Suppressor macrophage treated with lipopolysaccharide for 1 hour (primary cell): Measurements from ENCODE around the gene HLA-DPB1.
A peak's percentile ranks its signal among the peaks of the same experiment; 100 is the strongest.
"Not testable (repeated sequence)": the region's sequence is repeated elsewhere in the genome, so short reads cannot be mapped to it uniquely, and the experiment has no call there.

Source experiments
- DNase-seq, 3 donors: peaks; one replicate each; pipeline ENCODE4 v3.0.0-alpha.2; 2020 to 2022

HLA-DPB1 gene

GRCh38 chr6:33071569-33071968, 4.2 kb upstream of the HLA-DPB1 start:
- no peak for DNase-seq

DNA sequence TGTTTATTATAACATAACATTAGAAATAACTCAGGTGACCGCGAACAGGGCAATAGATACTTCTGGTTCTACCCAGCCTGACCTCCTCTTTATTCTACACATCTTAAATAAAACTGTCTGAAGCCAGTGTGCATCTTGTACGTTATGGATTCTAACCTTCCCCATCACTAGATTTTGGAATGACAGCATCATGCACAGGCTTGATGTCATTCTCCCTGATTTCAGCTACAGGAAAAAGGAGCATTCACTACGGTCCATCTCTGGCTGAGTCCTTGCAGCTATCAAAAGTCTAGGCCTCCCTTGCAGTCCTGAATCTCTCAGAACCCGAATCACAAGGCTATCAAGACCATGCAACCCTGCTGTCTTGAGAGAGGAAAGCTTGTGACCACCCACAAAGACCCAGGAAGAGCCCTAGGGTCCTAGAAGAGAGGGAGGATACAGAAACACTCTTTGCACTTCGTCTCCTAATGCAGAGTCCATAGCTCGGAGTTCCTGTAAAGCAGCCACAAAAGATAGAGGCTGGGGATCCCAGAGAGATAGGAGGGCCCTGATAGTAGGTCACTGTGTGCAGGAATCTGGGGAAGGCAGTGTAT, 3.2 kb upstream of the HLA-DPB1 start:
- no peak for DNase-seq

- DNase-seq = peak; percentile 77 to 85 (median 82)
These were observed 2.3 kb upstream of the HLA-DPB1 start, which contains the start of gene HLA-DPA1 for GRCh38 chr6:33073431-33073871. HLA-DPA1 (minus strand) TSS chr6:33073649.

- no peak for DNase-seq
These were observed 602 bp upstream of the HLA-DPB1 start for GRCh38 chr6:33075208-33075567.

GRCh38 chr6:33076406-33076934, 680 bp downstream of the HLA-DPB1 start:
- no peak for DNase-seq

DNA sequence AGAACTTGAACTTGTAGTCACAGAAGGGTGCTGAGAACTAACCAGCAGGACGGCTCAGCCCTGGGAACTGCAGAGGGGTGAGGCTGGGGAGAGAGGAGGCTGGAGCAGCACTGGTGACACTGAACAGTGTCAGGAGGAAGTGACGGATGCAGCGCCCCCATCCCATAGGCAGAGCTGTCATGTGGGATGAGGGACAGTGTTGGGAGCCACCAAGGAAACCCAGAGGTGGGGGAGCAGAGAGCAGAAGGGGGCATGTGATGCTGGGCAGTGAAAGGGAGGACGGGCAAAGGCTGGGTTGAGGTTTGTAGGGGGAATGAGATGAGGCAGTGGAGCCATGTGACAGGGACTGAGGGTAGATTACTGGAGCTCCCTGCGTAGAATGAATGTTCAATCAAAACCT, 2.1 kb downstream of the HLA-DPB1 start:
- peak in 1 of 3 donors; percentile 17 for DNase-seq

DNA sequence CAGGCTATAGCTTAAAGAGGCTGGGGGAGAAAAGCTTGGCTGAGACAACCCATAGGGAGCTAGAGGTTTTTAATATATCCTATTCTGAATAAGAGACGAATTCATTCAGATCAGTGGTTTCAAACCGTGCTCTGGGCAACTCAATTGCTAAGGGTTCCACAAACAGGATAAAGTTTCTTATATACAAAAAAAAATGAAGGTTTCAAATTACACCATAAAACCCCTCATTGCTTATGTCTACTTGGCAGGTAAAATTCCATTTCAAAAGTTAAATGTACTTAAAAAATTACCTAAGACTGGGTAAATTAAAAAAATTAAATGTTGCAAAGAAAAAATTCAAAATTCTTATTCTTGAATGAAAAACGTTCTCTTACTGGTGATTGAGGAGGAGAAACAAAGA, 2.7 kb downstream of the HLA-DPB1 start:
- DNase-seq = no peak

GRCh38 chr6:33078919-33079521, 3.2 kb downstream of the HLA-DPB1 start:
- no peak for DNase-seq

- DNase-seq = peak in 2 of 3 donors; percentile 23 to 31
These were observed 3.8 kb downstream of the HLA-DPB1 start for GRCh38 chr6:33079580-33079979.

GRCh38 chr6:33080127-33081089, 4.6 kb downstream of the HLA-DPB1 start:
- peak in 1 of 3 donors; percentile 58 for DNase-seq

GRCh38 chr6:33081098-33081824, 5.5 kb downstream of the HLA-DPB1 start:
- DNase-seq = no peak

DNA sequence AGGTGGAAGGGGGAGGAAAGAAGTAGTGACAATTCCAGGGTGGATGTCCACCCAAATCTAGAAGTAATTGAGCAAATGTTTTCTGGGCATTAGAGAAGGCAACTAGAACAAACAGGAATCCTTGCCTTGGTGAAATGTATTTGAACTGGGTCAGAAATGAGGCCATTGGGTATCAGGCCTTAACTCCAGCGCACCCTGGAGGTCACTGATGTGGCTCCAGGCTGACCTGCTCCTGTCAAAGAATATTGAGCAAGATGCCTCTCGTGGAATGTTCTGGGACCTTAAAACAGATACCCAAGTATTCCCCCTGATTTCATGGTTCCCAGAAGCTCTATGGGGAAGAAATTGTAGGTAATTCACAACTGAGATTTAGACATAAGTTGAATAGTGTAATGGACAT, 6.9 kb downstream of the HLA-DPB1 start:
- peak; percentile 82 to 87 (median 85) for DNase-seq

GRCh38 chr6:33085627-33086026, 9.8 kb downstream of the HLA-DPB1 start:
- no peak for DNase-seq

DNA sequence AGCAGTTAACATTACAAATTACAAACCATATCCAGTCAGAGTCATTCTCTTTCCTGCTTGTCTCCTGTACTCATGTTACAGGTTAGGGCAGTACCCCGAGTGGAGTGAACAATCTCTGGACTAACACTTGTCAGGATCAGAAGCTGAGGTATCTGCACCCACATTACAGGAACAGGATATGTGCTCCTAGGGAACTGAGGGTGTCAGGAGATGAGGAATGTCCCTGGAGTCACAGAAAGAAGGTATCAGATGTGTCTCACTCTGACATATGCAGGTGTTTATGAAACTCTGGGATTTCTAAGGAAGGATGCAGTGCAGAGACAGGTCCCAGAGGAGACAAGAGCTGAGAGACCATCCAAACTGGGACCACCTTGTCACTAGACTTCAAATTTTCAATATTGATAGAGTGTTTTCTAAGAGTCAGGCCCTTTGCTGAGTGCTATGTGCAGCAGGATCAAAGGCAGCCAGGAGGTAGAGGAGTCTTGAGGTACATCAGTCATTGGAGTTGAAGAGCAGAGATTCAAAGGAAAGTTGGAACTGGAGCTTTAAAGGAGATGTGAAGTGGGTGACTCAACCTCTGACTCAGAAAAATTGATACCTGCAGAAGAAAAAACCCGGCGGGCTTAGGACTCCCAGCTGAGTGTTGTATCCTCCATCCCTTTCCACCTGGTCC, 12.6 kb downstream of the HLA-DPB1 start:
- DNase-seq = no peak

DNA sequence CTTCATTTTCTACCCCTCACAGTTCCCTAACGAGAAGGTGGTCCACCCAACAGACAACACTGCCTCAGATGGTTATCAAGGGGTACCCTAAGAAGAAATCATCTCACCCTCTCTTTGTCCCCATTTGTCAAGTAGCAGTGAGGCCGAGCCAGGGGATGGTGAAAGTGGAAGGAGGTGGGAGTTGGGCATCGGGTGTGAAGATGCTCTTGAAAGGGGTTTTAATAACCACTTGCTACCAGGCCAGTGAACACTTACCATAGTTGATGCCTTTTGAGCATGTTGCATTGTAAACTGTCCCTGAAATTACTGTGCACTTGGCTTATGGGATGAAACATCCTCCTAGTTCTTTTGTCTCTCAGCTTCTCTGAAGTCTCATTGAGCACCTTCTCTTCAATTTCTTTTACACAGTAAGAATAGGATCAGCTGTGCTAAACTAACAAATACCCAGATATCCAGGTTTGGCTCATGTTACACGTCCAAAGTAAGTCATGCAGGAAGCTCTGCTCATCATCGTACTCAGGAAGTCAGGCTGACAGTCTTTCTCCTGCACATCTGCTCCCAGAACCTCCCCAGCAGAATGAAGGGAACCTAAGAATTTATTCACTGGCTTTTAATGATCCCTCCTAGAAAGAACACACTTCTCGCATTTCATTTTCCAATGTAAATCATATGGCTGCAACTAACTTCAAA, 13.3 kb downstream of the HLA-DPB1 start:
- DNase-seq = no peak

DNA sequence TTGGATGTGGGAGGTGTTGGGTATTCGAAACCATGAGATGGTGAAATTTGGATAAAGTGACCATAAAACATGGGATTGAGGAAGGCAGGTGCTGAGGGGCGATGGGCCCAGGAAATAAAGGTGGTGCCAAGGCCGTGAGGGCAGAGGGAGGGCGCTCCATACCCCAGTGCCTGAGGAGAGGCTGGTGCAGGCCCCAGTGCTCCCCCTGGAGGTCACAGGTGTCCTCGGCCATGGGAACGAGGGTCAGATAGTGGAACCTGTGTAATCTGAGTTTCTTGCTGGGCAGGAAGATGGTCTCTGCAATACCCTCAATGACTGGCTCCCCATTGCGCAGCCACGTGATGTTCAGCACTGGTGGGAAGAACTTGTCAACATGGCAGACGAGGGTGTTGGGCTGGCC, 16.2 kb downstream of the HLA-DPB1 start:
- peak; percentile 33 to 60 (median 51) for DNase-seq

DNA sequence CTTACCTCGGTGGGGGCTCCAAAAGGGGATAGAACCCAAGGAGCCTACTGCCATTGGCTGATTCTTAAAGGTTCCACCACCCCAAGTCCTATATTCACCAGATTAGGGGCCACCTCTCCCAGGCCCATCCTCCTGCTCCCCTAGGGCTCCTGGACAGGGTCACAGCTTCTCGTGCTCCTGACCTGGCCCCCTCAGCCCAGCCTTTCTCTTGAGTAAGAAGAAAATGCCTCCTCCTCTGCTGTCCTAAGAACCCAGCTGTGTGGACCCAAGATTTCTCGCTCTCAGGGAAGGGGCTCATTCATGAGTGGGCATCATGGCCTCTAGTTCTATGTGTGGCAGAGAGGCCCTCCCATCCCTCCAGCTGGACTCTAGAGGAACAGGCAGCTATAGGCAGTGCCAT, 16.6 kb downstream of the HLA-DPB1 start:
- DNase-seq = no peak

DNA sequence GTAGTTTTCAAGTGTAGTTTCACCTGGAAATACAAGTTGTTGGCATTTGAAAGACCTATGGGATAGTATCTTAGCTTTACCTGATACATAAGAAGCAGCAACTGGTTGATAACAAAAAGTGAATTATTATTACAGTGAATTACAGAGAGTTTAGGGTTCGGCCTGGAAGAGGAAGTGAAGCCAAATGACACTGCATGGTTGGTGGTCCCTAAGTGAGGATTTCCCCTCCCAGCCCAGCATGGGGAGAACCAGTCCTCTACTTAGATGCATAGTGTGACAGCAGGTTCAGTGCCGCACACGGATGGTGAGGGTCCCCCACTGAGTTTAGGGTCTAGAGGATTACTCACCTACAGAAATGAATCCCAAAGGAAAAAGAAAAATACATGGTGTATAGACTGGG, 18.1 kb downstream of the HLA-DPB1 start:
- no peak for DNase-seq

- no peak for DNase-seq
These were observed 19.9 kb downstream of the HLA-DPB1 start for GRCh38 chr6:33095681-33096080.

DNA sequence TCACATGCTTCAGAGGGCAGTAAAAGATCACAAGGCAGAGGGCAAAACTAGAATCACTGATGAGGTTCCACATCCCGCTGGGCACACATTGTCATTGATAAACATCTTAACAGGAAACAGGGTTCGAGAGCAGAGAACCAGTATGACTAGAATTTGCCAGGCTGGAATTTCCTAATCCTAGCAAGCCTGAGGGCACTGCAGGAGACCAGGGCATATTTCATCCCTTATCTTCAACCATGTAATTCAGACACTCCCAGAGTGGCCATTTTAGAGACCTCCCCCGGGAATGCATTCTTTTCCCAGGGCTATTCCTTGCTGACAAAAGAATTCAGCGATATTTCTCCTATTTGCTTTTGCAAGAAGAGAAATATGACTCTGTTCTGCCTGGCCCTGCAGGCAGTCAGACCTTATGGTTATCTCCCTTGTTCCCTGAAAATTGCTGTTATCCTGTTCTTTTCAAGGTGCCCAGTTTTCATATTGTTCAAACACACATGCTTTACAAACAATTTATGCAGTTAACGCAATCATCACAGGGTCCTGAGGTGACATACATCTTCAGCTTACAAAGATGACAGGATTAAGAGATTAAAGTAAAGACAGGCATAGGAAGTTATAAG, 25.4 kb downstream of the HLA-DPB1 start:
- not testable (repeated sequence) for DNase-seq

- no peak for DNase-seq
These were observed 28.0 kb downstream of the HLA-DPB1 start for GRCh38 chr6:33103776-33104175.
